Neural cell (in vitro differentiated cells): Measurements from ENCODE around the gene DNM3. TPM values are rescaled to one million over a fixed set of nuclear protein-coding genes. Genes with fewer than 3 reads are reported as not detected.

Experiments
- H2AFZ ChIP-seq: fragments of 200-600, 300-800 bp; sonication (generic), shearing (Covaris generic); 2 replicates; pipeline ENCODE4 v1.6.0; 2014; ENCODE audit warnings: low read depth, mild to moderate bottlenecking, antibody characterized with exemption, low read length, moderate library complexity
- H3F3A ChIP-seq: fragments of 200-600 bp; shearing (Covaris generic); 2 replicates; pipeline ENCODE4 v1.6.1; 2016; ENCODE audit warnings: mild to moderate bottlenecking, moderate library complexity, mixed read lengths, antibody characterized with exemption, low read length; ENCODE audit not compliant: insufficient read depth, poor library complexity, severe bottlenecking
- H3K27ac ChIP-seq: fragments of 200-600, 300-800 bp; sonication (generic), shearing (Covaris generic); 2 replicates; pipeline ENCODE4 v1.5.1; 2014; ENCODE audit warnings: mild to moderate bottlenecking, low read length, moderate library complexity
- H3K27me3 ChIP-seq: fragments of 300-800, 200-600 bp; sonication (generic), shearing (Covaris generic); 2 replicates; pipeline ENCODE4 v1.6.0; 2014; ENCODE audit warnings: mild to moderate bottlenecking, low read depth, low read length, moderate library complexity; ENCODE audit not compliant: insufficient read depth
- H3K36me3 ChIP-seq: fragments of 300-800, 200-600 bp; sonication (generic), shearing (Covaris generic); 2 replicates; pipeline ENCODE4 v1.5.1; 2014; ENCODE audit warnings: mild to moderate bottlenecking, antibody characterized with exemption, low read length, moderate library complexity; ENCODE audit not compliant: insufficient read depth
- H3K4me2 ChIP-seq: fragments of 300-800, 200-600 bp; sonication (generic), shearing (Covaris generic); 2 replicates; pipeline ENCODE4 v1.6.0; 2014; ENCODE audit warnings: mild to moderate bottlenecking, low read length
- H3K4me3 ChIP-seq: fragments of 300-800, 200-600 bp; sonication (generic), shearing (Covaris generic); 2 replicates; pipeline ENCODE4 v1.5.1; 2014; ENCODE audit warnings: mild to moderate bottlenecking, low read length, moderate library complexity
- H3K79me2 ChIP-seq: fragments of 200-600 bp; shearing (Covaris generic); replicated peaks from 2 replicates; pipeline ENCODE4 v1.6.0; 2014; ENCODE audit warnings: mild to moderate bottlenecking, low read length, moderate library complexity; ENCODE audit not compliant: insufficient read depth
- H3K9ac ChIP-seq: fragments of 300-800, 200-600 bp; sonication (generic), shearing (Covaris generic); 2 replicates; pipeline ENCODE4 v1.6.1; 2016; ENCODE audit warnings: mild to moderate bottlenecking, low read length, mixed read lengths
- H3K9me2 ChIP-seq: fragments of 200-600 bp; shearing (Covaris generic); 2 replicates; pipeline ENCODE4 v1.6.1; 2016; ENCODE audit warnings: mild to moderate bottlenecking, low read length, mixed read lengths; ENCODE audit not compliant: insufficient read depth
- H3K9me3 ChIP-seq: fragments of 200-600, 300-800 bp; sonication (generic), shearing (Covaris generic); 2 replicates; pipeline ENCODE4 v1.6.1; 2016; ENCODE audit warnings: mild to moderate bottlenecking, mixed run types, low read length, moderate library complexity, mixed read lengths
- H4K20me1 ChIP-seq: fragments of 200-600 bp; shearing (Covaris generic); 2 replicates; pipeline ENCODE4 v1.6.1; 2016; ENCODE audit warnings: mild to moderate bottlenecking, mixed run types; ENCODE audit not compliant: insufficient read depth
- EP300 ChIP-seq: fragments of 450-650 bp; conservative IDR thresholded peaks from 2 replicates; pipeline ENCODE4 v1.6.1; 2014; ENCODE audit warnings: antibody characterized with exemption, mild to moderate bottlenecking, moderate library complexity; ENCODE audit not compliant: poor library complexity, severe bottlenecking
- EZH2 ChIP-seq: fragments of 200-600, 300-800 bp; shearing (Covaris generic), sonication (generic); IDR thresholded peaks from 2 replicates; pipeline ENCODE4 v1.6.1; 2014; ENCODE audit warnings: antibody characterized with exemption, low read length, borderline replicate concordance, mild to moderate bottlenecking; ENCODE audit not compliant: insufficient read depth, poor library complexity, severe bottlenecking
- MXI1 ChIP-seq: fragments of 450-650 bp; conservative IDR thresholded peaks from 2 replicates; pipeline ENCODE4 v1.6.1; 2014; ENCODE audit warnings: antibody characterized with exemption, mild to moderate bottlenecking; ENCODE audit not compliant: poor library complexity, severe bottlenecking
- POLR2AphosphoS5 ChIP-seq: IDR thresholded peaks from 2 replicates; pipeline ENCODE4 v1.6.1; 2012
- RAD21 ChIP-seq: fragments of 450-650 bp; conservative IDR thresholded peaks from 2 replicates; pipeline ENCODE4 v1.6.1; 2014; ENCODE audit warnings: antibody characterized with exemption, mild to moderate bottlenecking, moderate library complexity
- SMC3 ChIP-seq: fragments of 450-650 bp; conservative IDR thresholded peaks from 2 replicates; pipeline ENCODE4 v1.6.1; 2014; ENCODE audit warnings: antibody characterized with exemption, mild to moderate bottlenecking, moderate library complexity; ENCODE audit not compliant: poor library complexity
- TAF1 ChIP-seq: IDR thresholded peaks from 2 replicates; pipeline ENCODE4 v1.6.1; 2012; ENCODE audit warnings: low read depth
- polyA plus RNA-seq: library from polyadenylated mRNA; depleted of rRNA; stranded (reverse); fragments of >200 nt; gene quantifications from 2 replicates; pipeline ENCODE4 v1.2.3, GENCODE V29; 2014
- TF ChIP-seq, protein P1 (sequence below): IDR thresholded peaks from 2 replicates; pipeline ENCODE4 v1.6.1; 2012; ENCODE audit warnings: borderline replicate concordance
- TF ChIP-seq, protein P2 (sequence below): fragments of 450-650 bp; IDR thresholded peaks from 2 replicates; pipeline ENCODE4 v1.5.1; 2014; ENCODE audit warnings: antibody characterized with exemption, mild to moderate bottlenecking, moderate library complexity; ENCODE audit not compliant: poor library complexity, severe bottlenecking

DNM3 gene
- polyA plus RNA-seq, 1 donor from 2014 or later, result 37.1 TPM

DNA sequence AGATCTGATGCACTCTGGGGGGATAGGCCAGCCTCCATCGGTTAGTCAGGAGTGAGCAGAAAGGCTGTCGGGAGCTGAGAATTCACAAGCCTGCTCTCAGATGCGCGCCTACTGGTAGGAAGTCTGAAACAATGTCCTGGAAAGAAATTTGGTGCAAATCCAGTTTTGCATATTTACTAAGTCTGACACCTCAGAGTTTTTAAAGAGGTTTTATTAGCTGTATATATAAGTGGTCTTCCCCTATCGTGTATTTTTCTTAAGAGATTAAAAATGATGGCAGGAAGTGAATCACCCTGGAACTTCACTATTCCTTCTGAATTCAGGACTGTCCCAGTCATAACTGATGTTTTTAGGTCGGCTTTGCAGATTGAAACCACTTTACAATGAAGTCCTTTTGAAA lies 479.4 kb downstream of the DNM3 start:
- no peaks in the 10 kb centered on the region for H3K27me3 ChIP-seq
- H2AFZ ChIP-seq, result no peak overlapping the region
- H3K9ac ChIP-seq, result no peak overlapping the region
- H3K9me2 ChIP-seq, result no peaks in the 10 kb centered on the region
- H3K4me3 ChIP-seq, result no peak overlapping the region
- H3K79me2 ChIP-seq, result no peaks in the 10 kb centered on the region
- no peaks in the 10 kb centered on the region for H4K20me1 ChIP-seq
- H3K4me2 ChIP-seq, result no peak overlapping the region
- TF ChIP-seq, protein P1, sequence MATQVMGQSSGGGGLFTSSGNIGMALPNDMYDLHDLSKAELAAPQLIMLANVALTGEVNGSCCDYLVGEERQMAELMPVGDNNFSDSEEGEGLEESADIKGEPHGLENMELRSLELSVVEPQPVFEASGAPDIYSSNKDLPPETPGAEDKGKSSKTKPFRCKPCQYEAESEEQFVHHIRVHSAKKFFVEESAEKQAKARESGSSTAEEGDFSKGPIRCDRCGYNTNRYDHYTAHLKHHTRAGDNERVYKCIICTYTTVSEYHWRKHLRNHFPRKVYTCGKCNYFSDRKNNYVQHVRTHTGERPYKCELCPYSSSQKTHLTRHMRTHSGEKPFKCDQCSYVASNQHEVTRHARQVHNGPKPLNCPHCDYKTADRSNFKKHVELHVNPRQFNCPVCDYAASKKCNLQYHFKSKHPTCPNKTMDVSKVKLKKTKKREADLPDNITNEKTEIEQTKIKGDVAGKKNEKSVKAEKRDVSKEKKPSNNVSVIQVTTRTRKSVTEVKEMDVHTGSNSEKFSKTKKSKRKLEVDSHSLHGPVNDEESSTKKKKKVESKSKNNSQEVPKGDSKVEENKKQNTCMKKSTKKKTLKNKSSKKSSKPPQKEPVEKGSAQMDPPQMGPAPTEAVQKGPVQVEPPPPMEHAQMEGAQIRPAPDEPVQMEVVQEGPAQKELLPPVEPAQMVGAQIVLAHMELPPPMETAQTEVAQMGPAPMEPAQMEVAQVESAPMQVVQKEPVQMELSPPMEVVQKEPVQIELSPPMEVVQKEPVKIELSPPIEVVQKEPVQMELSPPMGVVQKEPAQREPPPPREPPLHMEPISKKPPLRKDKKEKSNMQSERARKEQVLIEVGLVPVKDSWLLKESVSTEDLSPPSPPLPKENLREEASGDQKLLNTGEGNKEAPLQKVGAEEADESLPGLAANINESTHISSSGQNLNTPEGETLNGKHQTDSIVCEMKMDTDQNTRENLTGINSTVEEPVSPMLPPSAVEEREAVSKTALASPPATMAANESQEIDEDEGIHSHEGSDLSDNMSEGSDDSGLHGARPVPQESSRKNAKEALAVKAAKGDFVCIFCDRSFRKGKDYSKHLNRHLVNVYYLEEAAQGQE, result no peak
- TF ChIP-seq TAF1, result no peak
- H3K27ac ChIP-seq, result no peak overlapping the region
- no peaks in the 10 kb centered on the region for H3K9me3 ChIP-seq
- H3F3A ChIP-seq, result no peaks in the 10 kb centered on the region
- H3K36me3 ChIP-seq, result no peaks in the 10 kb centered on the region

DNA sequence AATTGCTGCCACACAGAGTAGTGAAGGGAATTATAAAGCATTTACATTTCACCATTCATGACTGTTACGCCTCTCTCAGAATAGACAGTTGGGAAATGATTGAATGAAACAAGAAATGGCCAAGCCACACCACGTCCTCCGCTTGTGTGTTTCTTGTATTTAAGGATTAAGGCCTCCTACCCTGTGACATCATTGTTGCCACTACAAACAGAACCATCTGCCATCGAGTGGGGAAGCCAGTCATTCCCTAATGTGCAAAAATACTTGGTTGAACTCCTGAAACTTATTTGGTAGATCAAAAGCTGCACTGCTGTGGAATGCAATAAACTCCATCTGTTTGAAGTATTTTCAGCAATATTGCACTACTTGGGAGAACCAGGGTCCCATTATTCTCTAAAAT lies 480.2 kb downstream of the DNM3 start:
- H3F3A ChIP-seq, result no peaks in the 10 kb centered on the region
- H3K9ac ChIP-seq, result no peak overlapping the region
- TF ChIP-seq SMC3, result no peak
- TF ChIP-seq, protein P2, sequence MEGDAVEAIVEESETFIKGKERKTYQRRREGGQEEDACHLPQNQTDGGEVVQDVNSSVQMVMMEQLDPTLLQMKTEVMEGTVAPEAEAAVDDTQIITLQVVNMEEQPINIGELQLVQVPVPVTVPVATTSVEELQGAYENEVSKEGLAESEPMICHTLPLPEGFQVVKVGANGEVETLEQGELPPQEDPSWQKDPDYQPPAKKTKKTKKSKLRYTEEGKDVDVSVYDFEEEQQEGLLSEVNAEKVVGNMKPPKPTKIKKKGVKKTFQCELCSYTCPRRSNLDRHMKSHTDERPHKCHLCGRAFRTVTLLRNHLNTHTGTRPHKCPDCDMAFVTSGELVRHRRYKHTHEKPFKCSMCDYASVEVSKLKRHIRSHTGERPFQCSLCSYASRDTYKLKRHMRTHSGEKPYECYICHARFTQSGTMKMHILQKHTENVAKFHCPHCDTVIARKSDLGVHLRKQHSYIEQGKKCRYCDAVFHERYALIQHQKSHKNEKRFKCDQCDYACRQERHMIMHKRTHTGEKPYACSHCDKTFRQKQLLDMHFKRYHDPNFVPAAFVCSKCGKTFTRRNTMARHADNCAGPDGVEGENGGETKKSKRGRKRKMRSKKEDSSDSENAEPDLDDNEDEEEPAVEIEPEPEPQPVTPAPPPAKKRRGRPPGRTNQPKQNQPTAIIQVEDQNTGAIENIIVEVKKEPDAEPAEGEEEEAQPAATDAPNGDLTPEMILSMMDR, result no peak
- no peak for TF ChIP-seq EZH2
- TF ChIP-seq EP300, result no peak
- TF ChIP-seq MXI1, result no peak
- TF ChIP-seq, protein P1, result no peak
- TF ChIP-seq RAD21, result no peak
- no peak for TF ChIP-seq TAF1
- TF ChIP-seq POLR2AphosphoS5, result no peak
- no peak overlapping the region for H3K27ac ChIP-seq
- no peaks in the 10 kb centered on the region for H3K36me3 ChIP-seq
- no peak overlapping the region for H3K4me3 ChIP-seq
- no peaks in the 10 kb centered on the region for H4K20me1 ChIP-seq
- no peaks in the 10 kb centered on the region for H3K79me2 ChIP-seq
- no peaks in the 10 kb centered on the region for H3K9me2 ChIP-seq
- no peak overlapping the region for H3K4me2 ChIP-seq
- no peak overlapping the region for H2AFZ ChIP-seq
- no peaks in the 10 kb centered on the region for H3K27me3 ChIP-seq
- H3K9me3 ChIP-seq, result no peaks in the 10 kb centered on the region
